ENCODE measurements around the gene EEF1A2.

The EEF1A2 gene

GRCh38 chr20:63498960-63499337 lies at the start of gene EEF1A2:
Gene EEF1A2, minus strand, starts transcription at chr20:63499083. Its CDS starts 1,320 bp downstream, at chr20:63497763.
- peak; percentile 64 for DNase-seq

GRCh38 chr20:63548542-63548941 lies 49.7 kb upstream of the EEF1A2 start:
- no peak for DNase-seq

GRCh38 chr20:63547725-63548480 lies 49.0 kb upstream of the EEF1A2 start, which contains the start of gene SRMS:
Gene SRMS, minus strand, starts transcription at chr20:63547749. Its CDS starts 286 bp downstream, at chr20:63547463.
- DNase-seq: no peak

- no peak for DNase-seq
Measured at GRCh38 chr20:63546956-63547724, 48.3 kb upstream of the EEF1A2 start.

GRCh38 chr20:63546256-63546955 lies 47.5 kb upstream of the EEF1A2 start:
- no peak for DNase-seq

- DNase-seq: no peak
Measured at GRCh38 chr20:63545814-63546213, 46.9 kb upstream of the EEF1A2 start.

GRCh38 chr20:63544958-63545516 lies 46.2 kb upstream of the EEF1A2 start:
- no peak for DNase-seq

GRCh38 chr20:63544241-63544957 lies 45.5 kb upstream of the EEF1A2 start:
- DNase-seq: no peak

- DNase-seq: no peak
Measured at GRCh38 chr20:63543733-63544132, 44.9 kb upstream of the EEF1A2 start.

GRCh38 chr20:63543131-63543530 lies 44.2 kb upstream of the EEF1A2 start:
- no peak for DNase-seq

- no peak for DNase-seq
Measured at GRCh38 chr20:63542696-63543095, 43.8 kb upstream of the EEF1A2 start.

GRCh38 chr20:63542031-63542559 lies 43.2 kb upstream of the EEF1A2 start:
- DNase-seq: no peak

GRCh38 chr20:63541371-63541770 lies 42.5 kb upstream of the EEF1A2 start:
- DNase-seq: no peak

GRCh38 chr20:63540417-63541186 lies 41.7 kb upstream of the EEF1A2 start:
- no peak for DNase-seq

- no peak for DNase-seq
Measured at GRCh38 chr20:63539441-63540370, 40.8 kb upstream of the EEF1A2 start.

GRCh38 chr20:63539092-63539430 lies 40.2 kb upstream of the EEF1A2 start:
- no peak for DNase-seq

- DNase-seq: peak; percentile 70
Measured at GRCh38 chr20:63538204-63539091, 39.6 kb upstream of the EEF1A2 start.

GRCh38 chr20:63537525-63538203 lies 38.8 kb upstream of the EEF1A2 start:
- DNase-seq: peak; percentile 97
